H1 (cell line): ENCODE results near the gene MCF2L. TPM values are rescaled to one million over a fixed set of nuclear protein-coding genes. Genes with fewer than 3 reads are reported as not detected.

Experiments used
- MAFK ChIP-seq: IDR thresholded peaks from 2 replicates; pipeline ENCODE4 v1.6.1; 2012; ENCODE audit warnings: low read depth, mild to moderate bottlenecking, improper control_type of control experiment, low read length
- SP1 ChIP-seq: IDR thresholded peaks from 2 replicates; pipeline ENCODE4 v1.6.1; 2011; ENCODE audit warnings: low read depth, low read length
- ZNF274 ChIP-seq: IDR thresholded peaks from 2 replicates; pipeline ENCODE4 v1.7.0; 2012; ENCODE audit warnings: low read length, borderline replicate concordance; ENCODE audit errors: extremely low read depth
- polyA plus RNA-seq, 7 experiments: library from polyadenylated mRNA; depleted of rRNA in 3 of 7; stranded (reverse) in 5 of 7; unstranded in 2 of 7; fragments of >200 nt in 5 of 7; fragments of 200-250 nt in 2 of 7; gene quantifications; 1 replicate in 5 of 7; 2 replicates in 1 of 7; 4 replicates in 1 of 7; pipeline versions ENCODE4 v1.2.1 to v1.2.3, GENCODE V29; 2011 to 2013; ENCODE audit warnings: missing spikeins in 2 of 7, mixed read lengths in 2 of 7
- total RNA-seq: library from RNA; stranded (reverse); fragmentation: NEBNext Ultra II Directional; extraction: Animal tissue kit (Norgen Biotek cat#: 25700); gene quantifications from 2 replicates; pipeline ENCODE4 v1.2.1, GENCODE V29; 2021

Gene MCF2L
- total and polyA plus RNA-seq, 2 of the 8 experiments (the other 6 are each of a cell fraction or from before 2014, with no cell fraction given) = 10.1 to 24.4 TPM

GRCh38 chr13:113109151-113110047 is 140.4 kb downstream of the MCF2L start (continued):
- TF ChIP-seq MAFK (no peak), SP1 (no peak), ZNF274 (no peak)
